PC-3 (cell line): ENCODE results near the gene TMSB4X.

Experiments
- EZH2phosphoT487 ChIP-seq: fragments of 300-600 bp; sonication (generic); IDR thresholded peaks from 2 replicates; pipeline ENCODE4 v1.6.1; 2018; ENCODE audit warnings: mild to moderate bottlenecking, antibody characterized with exemption, low read length, borderline replicate concordance
- TF ChIP-seq, protein P1 (sequence below): fragments of 300-600 bp; sonication (generic); conservative IDR thresholded peaks from 2 replicates; pipeline ENCODE4 v1.5.1; 2017; ENCODE audit warnings: antibody characterized with exemption, low read depth, mild to moderate bottlenecking, low read length

DNA sequence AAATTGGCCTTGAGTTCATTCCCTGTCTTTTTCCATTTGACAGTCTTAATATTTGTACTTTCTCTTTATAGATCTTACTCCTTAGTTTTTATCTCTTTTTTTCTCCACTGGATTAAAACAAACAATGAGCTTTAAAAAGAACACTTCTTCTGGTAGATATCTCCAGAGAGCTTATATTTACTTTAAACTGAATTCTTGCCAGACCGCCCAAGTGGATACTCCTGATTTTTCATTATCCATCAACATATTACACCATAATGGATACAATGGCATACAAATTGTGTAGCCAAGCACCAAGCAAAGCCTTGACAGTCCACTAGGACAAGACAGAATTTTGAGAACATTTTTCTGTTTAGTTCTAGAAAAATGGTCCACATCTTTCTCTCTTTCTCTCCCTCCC is 18.9 kb downstream of the TMSB4X start:
- TF ChIP-seq, protein P1, sequence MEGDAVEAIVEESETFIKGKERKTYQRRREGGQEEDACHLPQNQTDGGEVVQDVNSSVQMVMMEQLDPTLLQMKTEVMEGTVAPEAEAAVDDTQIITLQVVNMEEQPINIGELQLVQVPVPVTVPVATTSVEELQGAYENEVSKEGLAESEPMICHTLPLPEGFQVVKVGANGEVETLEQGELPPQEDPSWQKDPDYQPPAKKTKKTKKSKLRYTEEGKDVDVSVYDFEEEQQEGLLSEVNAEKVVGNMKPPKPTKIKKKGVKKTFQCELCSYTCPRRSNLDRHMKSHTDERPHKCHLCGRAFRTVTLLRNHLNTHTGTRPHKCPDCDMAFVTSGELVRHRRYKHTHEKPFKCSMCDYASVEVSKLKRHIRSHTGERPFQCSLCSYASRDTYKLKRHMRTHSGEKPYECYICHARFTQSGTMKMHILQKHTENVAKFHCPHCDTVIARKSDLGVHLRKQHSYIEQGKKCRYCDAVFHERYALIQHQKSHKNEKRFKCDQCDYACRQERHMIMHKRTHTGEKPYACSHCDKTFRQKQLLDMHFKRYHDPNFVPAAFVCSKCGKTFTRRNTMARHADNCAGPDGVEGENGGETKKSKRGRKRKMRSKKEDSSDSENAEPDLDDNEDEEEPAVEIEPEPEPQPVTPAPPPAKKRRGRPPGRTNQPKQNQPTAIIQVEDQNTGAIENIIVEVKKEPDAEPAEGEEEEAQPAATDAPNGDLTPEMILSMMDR = no peak
- no peak for TF ChIP-seq EZH2phosphoT487
